Melanocyte of skin (primary cell): Measurements from ENCODE around the gene PTPRCAP. TPM values are rescaled to one million over a fixed set of nuclear protein-coding genes. Genes with fewer than 3 reads are reported as not detected.

Source experiments
- small RNA-seq, 2 donors: library from RNA; depleted of rRNA; stranded (forward); fragments of <200 nt; gene quantifications; one replicate each; pipeline ENCODE3, GENCODE V24; 2012
- total RNA-seq, 2 donors: library from RNA; depleted of rRNA; stranded (reverse); fragments of >200 nt; gene quantifications; 2 replicates each; pipeline ENCODE4 v1.2.3, GENCODE V29; 2012

PTPRCAP gene, protein sequence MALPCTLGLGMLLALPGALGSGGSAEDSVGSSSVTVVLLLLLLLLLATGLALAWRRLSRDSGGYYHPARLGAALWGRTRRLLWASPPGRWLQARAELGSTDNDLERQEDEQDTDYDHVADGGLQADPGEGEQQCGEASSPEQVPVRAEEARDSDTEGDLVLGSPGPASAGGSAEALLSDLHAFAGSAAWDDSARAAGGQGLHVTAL
- 1 to 10 TPM in 1 of 2 donors, under 1 TPM in 1; 0.33 to 1.0 TPM for total RNA-seq

DNA sequence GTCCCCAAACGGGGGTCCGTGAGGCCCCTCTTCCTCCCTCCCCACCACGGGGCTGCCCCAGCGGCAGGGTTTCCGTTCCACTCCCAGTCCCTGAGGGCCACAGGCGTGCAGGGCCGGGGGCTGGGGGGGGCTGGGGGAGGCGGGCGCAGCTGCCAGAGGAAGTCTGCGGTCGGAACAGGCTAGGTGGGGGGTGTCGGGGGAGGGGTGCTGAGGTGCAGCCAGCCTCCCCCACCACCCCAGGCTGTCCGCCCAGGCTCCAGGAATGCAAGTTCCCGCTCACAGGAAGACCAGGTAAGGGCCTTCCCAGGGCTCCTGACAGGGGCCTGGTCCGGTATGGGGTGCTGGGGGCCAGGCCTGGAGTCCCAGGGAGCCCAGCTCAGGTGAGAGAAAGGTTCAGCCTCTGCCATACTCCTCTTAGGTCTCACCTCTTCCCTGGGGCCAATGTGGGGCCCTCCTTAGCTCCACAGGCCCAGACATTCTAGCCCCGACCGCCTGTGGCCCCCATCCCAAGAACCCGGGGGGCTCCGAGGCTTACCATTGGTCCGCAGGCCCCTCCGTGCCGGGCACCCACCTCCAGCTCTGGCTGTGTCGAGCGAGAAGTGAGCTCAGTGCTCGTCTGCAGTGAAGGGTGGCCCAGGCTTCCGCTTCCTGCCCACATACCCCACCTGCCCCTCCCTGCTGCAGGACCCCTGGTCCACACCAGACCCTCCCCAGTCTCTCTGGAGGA lies at the start of gene PTPRCAP:
Gene PTPRCAP, minus strand, starts transcription at position 601 of the 727 bp plus-strand sequence. Its CDS starts 63 bp downstream, at position 538.

DNA sequence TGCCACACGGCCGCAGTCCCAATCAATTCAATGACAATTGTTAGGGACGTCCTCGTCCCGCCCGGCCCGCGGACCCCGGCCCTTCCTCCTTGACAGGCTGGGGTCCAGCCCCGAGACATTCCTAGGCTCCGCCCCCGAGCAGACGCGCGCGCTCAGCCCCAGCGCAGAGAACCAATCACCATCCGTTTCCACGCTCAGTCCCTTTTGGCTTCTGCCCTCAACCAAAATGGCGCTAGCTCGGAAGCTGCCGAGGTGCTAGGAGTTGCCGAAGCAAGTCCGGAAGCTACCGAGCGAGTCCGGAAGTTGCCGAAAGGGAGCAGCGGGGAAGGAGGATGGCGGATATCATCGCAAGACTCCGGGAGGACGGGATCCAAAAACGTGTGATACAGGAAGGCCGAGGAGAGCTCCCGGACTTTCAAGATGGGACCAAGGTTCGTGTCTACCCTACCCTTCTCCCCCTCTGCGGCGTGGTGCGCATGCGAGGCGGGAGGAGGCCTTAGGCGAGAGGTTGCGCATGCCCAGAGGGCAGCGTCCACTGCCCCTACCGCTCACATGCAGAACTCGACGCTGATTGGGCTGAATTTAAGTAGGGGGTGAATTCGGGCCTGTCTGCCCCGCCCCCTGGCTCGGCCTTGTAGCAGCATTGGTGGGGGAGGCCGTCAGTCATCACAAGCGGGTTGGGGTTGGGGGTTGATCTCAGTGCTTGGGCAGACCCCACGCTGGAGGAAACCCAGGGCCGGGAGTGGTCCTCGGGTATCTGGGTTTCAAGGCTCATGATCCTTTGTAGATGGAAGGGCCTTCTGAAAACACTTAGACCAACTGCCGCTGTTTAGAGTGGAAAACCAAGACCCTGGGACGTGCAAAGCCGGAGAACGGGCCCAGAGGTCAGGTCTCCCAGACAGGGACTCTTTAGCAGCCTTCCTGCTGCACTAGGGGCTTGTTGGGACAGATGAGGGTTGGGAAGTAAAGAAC lies 45.6 kb upstream of the PTPRCAP start, which contains the start of gene AIP:
Gene AIP, plus strand, starts transcription at position 200 of the 972 bp plus-strand sequence. Its CDS starts 133 bp downstream, at position 333.

DNA sequence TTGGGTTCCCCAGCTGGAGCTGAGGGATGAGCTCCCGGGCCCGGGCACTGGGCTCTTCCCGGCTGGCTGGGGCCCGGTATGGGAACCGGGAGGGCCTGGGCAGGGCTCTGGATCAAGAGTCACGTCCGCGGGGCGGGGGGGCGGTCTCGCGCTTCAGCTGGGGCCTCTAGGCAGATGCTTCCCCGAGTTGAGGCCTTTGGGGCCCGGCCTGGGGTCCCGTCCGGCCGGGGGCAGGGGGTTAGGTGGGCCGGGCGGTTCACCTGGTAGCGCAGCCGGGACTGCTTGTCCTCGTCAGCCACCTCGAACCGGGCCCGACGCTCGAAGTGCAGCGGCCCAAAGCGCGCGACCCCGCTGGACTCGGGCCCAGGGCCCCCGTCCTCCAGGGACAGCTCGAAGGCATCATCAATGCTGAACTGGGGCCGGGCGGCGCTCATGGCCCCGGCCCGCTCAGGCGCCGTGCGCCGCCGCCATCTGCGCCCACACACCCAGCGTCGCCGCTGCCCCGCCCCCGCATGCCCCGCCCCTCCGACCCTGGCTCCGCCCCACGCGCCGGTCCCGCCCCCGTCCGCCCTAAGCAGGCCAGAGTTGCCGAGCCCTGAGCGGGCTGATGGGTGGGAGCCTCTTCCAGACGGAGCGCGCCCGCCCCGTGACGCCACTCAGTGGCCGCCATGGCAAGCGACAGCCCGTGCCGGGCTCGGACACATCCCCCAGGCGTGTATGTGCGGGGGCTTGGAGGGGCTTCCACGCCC lies 31.5 kb upstream of the PTPRCAP start, which contains the start of gene TMEM134:
Gene TMEM134, minus strand, starts transcription at position 493 of the 749 bp plus-strand sequence. Its CDS starts 59 bp downstream, at position 434.

DNA sequence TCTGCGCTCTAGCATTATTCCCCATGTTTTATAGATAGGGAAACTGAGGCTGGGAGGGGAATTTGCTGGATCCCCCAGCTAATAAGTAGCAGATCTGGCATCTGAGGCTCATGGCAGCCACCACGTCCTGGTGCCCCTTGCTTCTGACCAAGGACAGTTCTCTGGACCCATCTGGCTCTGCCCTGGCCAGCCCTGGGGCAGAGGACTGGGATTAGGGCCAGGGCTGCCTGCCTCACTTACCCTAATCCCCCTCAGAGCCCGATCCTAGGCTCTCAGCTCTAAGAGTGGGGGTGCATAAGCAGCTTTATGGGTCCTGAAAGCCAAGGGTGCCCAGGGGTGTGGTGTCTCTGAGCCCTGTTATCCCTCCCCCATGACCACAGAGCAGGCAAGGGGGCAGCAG lies 17.6 kb upstream of the PTPRCAP start, which contains the start of gene CABP4:
Gene CABP4, plus strand, starts transcription at position 301 of the 400 bp plus-strand sequence. Its CDS starts 70 bp downstream, at position 371.

DNA sequence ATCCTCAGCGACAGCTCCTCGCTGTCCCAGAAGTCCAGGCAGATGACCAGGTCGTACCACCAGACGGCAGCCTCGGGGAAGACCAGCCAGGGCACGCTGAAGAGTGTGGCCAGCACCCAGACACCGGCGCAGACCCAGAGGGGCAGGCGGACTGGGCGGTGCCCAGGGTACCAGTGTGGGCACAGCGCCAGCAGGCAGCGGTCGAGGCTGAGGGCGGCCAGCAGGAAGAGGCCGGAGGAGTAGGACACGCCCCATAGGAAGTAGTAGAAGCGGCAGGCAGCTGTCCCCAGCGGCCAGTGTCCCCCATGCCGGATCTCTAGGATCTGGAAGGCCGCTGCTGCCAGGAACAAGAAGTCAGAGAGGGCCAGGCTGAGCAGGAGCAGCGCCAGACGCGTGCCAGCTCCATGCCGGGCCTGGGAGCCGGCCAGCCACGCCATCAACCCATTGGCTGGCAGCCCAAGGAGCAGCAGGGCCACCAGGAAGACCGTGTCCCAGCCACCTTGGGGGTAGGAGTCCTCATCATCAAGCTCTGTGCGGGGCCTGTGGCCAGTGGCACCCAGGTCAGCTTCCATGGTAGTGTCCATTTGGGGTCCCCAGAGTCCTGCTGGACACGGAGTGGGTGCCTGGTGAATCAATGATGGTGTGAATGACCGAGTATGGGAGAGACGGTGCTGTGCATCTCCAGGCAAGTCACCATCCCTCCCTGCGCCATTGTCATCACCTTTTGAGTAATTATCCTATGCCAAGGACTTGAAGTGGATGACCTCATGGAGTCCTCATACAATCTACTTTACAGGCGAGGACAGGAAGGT lies 14.9 kb upstream of the PTPRCAP start, which contains the start of gene GPR152:
Gene GPR152, minus strand, starts transcription at position 589 of the 812 bp plus-strand sequence. Its CDS starts 5 bp downstream, at position 584.

DNA sequence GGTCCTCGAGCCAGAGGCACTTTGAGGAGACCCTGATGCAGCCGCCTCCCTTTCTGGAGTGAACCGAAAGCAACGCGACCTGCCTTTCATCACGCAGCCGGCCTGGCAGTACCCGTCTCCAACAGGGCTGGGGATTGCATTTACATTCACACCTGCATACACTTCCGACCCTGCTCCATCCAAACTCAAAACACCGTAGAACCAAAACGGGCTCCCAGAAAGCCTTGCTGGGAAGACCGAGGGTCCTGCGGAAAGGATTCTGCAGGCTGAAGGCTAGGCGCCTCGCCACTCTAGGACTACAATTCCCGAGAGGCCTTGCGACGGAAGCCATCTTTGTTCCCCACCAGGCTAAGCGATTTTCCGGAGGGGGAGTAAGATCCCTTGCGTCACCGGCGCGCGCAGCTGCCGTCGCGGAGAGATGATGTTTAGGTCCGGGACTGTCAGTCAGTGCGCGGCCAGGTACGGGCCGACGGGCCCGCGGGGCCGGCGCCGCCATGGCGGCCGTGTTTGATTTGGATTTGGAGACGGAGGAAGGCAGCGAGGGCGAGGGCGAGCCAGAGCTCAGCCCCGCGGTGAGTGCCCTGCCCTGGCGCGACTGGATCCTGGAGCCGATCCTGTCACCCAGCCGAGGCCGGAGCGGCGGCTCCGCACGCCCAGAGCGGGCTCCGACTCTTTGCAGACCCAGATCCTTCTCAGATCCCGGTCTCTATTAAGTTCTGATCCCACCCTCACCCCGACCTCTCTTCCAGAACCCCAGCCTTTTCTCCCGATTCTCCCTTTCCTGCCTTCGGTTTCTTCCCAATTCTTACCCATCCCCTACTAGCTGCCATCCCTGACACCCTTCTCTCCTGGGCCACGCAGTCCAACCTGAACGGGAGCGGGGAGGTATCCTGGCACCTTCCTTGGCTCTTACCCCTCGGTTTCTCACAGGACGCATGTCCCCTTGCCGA lies 9.2 kb downstream of the PTPRCAP start, which contains the start of gene RPS6KB2:
Gene RPS6KB2, plus strand, starts transcription at position 443 of the 950 bp plus-strand sequence. Its CDS starts 52 bp downstream, at position 495.

DNA sequence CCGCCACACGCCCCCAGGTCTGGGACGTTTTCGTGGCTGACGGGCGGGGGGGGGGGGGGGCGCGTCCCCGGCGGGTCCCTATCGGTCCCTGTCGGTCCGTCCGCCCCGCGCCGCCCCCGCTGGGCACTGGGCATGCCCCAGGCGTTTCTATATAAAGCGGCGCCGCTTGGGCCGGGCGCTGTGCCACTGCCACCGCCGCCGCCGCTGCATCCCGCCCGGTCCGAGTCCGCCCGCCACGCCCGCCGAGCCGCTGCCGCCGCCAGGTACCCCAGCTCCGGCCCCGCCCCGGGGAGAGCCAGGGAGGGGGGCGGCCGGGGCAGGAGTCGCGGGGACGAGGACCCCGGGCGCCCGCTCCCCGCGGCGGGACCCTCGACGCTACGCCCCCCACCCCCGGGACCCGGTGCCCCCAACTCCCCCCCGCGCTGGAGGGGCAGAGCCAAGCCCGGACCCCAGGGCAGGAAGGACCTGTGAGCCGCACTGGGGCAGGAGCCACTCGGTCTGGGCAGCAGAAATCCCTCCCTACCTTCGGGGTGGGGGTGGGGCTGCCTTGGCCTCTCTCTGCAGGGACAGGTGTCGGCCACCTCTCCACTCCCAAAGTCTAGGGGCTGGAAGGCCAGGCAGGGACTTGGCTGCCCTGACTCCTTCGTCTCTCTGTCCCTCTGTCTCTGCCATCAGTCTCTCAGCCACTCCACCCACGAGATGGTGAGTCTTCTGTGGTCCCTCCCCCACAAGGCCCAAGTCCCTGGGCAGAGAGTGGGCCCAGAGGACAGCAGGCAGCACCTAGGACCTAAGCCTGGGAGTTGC lies 21.8 kb downstream of the PTPRCAP start, which contains the start of gene CARNS1:
Gene CARNS1, plus strand, starts transcription at position 178 of the 804 bp plus-strand sequence. Its CDS starts 522 bp downstream, at position 700.

DNA sequence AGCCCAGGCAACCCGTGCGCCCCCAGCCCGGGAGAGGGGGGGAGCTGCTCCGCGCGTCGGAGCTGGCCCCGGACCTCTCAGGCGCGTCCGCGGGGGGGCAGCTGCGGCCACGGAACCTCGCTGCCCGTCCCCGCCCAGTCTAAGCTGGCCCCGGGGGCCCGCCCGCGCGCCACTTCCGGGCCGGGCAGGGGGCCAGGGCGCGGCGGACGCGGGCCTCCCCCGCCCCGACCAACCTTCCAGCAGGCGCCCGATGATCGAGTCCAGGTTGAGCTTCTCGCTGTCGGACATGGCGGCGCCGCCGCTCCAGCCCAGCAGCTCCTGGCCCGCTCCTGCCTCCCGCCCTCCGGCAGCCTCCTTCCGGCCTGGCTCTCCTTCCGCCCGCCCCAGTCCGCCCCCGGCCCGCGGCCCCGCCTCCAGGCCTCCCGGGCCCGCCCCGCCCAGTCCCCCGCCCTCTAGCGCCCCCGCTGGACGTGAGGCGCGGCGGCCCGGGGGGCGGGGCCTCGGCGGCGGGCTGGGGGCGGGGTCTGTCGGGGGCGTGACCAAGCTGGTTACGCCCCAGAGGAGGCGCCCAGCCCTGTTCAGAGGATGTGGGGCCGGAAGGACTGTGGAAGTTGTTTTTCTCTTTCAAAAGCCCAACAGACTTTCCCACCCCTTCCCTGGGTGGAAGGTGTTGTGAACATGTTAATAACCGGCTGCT lies 35.8 kb downstream of the PTPRCAP start, which contains the start of gene PPP1CA:
Gene PPP1CA, minus strand, starts transcription at position 364 of the 697 bp plus-strand sequence. Its CDS starts 76 bp downstream, at position 288.

DNA sequence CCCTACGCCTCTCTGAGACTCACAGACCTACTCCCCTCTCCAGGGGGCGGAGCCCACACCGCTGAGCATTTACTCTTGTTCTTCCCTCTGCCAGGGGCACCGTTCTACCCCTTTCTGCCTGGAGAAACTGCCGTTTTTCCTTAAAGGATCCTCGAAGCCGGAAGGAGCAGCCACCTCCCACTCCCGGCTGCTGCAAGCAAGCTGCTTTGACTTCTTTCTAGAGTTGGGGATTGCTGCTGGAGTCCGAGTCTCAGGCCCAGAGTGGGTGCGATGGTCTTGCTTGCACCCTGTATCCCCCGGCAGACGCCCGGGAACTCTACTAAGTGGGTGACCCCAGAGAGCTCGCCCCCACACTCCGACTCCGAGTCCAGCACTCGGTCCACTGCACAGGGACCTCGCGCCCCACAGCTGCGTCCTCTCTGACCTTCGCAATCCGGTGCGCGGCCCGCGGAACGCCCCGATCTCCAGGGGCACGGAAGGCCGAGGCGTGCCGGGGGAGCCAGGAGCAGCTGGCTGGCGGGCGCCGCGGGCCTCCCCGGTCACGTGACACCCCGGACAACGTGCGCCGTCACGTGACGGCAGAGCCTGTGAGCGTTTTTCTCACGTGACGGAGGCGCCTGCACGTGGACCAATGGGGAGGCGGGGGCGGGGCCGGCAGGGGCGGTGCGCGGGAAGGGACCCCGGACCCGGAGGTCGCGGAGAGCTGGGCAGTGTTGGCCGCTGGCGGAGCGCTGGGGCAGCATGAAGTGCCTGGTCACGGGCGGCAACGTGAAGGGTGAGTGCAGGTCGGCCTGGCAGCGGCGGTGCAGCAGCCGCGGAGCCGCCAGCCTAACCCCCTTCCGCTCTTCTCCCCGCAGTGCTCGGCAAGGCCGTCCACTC lies 45.9 kb downstream of the PTPRCAP start, which contains the start of gene RAD9A:
Gene RAD9A, plus strand, starts transcription at position 683 of the 879 bp plus-strand sequence. Its CDS starts 59 bp downstream, at position 742.

Small RNA genes lying within 50 kb of the gene (small RNA-seq; reads per million reads assigned to genes)
- 0 to 0.09 reads per million in 2 donors for gene RNU6-1238P

Other genes starting within 250 kb of the PTPRCAP start
- gene GRK2, start 171.2 kb downstream of the PTPRCAP start, total RNA-seq, result 10 to 100 TPM; 32.3 to 42.0 TPM
- 10 to 100 TPM; 43.7 to 44.3 TPM for gene ANKRD13D, start 148.4 kb downstream of the PTPRCAP start, total RNA-seq
- gene SSH3, start 134.2 kb downstream of the PTPRCAP start, total RNA-seq, result 10 to 100 TPM; 11.7 to 14.8 TPM
- gene POLD4, start 84.1 kb downstream of the PTPRCAP start, total RNA-seq, result 10 to 100 TPM; 18.3 to 22.4 TPM
- under 1 TPM; 0.33 to 0.34 TPM for gene CLCF1, start 64.1 kb downstream of the PTPRCAP start, total RNA-seq
- 10 to 100 TPM; 10.7 to 11.0 TPM for gene RAD9A, start 45.7 kb downstream of the PTPRCAP start, total RNA-seq
- 100 to 1,000 TPM; 176 to 244 TPM for gene PPP1CA, start 35.8 kb downstream of the PTPRCAP start, total RNA-seq
- not detected for gene TBC1D10C, start 33.6 kb downstream of the PTPRCAP start, total RNA-seq
- under 1 TPM in 1 of 2 donors, not detected in 1; under 0.01 TPM for gene CARNS1, start 22.0 kb downstream of the PTPRCAP start, total RNA-seq
- 10 to 100 TPM; 33.3 to 37.5 TPM for gene RPS6KB2, start 9.2 kb downstream of the PTPRCAP start, total RNA-seq
- 100 to 1,000 TPM; 120 to 134 TPM for gene CORO1B, start 5.8 kb upstream of the PTPRCAP start, total RNA-seq
- gene GPR152, start 15.0 kb upstream of the PTPRCAP start, total RNA-seq, result not detected
- not detected for gene CABP4, start 17.7 kb upstream of the PTPRCAP start, total RNA-seq
- 10 to 100 TPM; 19.0 to 26.8 TPM for gene TMEM134, start 31.6 kb upstream of the PTPRCAP start, total RNA-seq
- gene AIP, start 45.3 kb upstream of the PTPRCAP start, total RNA-seq, result 10 to 100 TPM; 52.3 to 81.6 TPM
- gene PITPNM1, start 67.7 kb upstream of the PTPRCAP start, total RNA-seq, result 10 to 100 TPM; 14.0 to 15.8 TPM
- gene CDK2AP2, start 70.5 kb upstream of the PTPRCAP start, total RNA-seq, result 10 to 100 TPM; 14.5 to 19.3 TPM
- not detected for gene CABP2, start 85.8 kb upstream of the PTPRCAP start, total RNA-seq
- 1,000 to 10,000 TPM; 1,560 to 1,583 TPM for gene GSTP1, start 146.1 kb upstream of the PTPRCAP start, total RNA-seq
- gene NDUFV1, start 169.3 kb upstream of the PTPRCAP start, total RNA-seq, result 100 to 1,000 TPM; 199 to 221 TPM
- gene NUDT8, start 192.3 kb upstream of the PTPRCAP start, total RNA-seq, result 1 to 10 TPM; 6.9 to 7.3 TPM
- not detected for gene TBX10, start 202.1 kb upstream of the PTPRCAP start, total RNA-seq
- gene ACY3, start 213.0 kb upstream of the PTPRCAP start, total RNA-seq, result not detected
- gene ALDH3B2, start 236.9 kb upstream of the PTPRCAP start, total RNA-seq, result not detected